ENCODE measurements around the gene CLSTN2.

Gene CLSTN2

GRCh38 chr3:140529096-140529495 lies 594.1 kb downstream of the CLSTN2 start:
- DNase-seq: peak; percentile 29

- DNase-seq: no peak
Observed at GRCh38 chr3:140529558-140529957, 594.6 kb downstream of the CLSTN2 start.

GRCh38 chr3:140530131-140530530 lies 595.1 kb downstream of the CLSTN2 start:
- DNase-seq: no peak

GRCh38 chr3:140530603-140531002 lies 595.6 kb downstream of the CLSTN2 start:
- no peak for DNase-seq

GRCh38 chr3:140532793-140533330 lies 597.9 kb downstream of the CLSTN2 start:
- no peak for DNase-seq

GRCh38 chr3:140536926-140537726 lies 602.1 kb downstream of the CLSTN2 start:
- no peak for DNase-seq

GRCh38 chr3:140537727-140538082 lies 602.7 kb downstream of the CLSTN2 start:
- DNase-seq: no peak

GRCh38 chr3:140540262-140540661 lies 605.3 kb downstream of the CLSTN2 start:
- no peak for DNase-seq

GRCh38 chr3:140541975-140542653 lies 607.1 kb downstream of the CLSTN2 start:
- no peak for DNase-seq

GRCh38 chr3:140545197-140545596 lies 610.2 kb downstream of the CLSTN2 start:
- no peak for DNase-seq

- DNase-seq: no peak
Observed at GRCh38 chr3:140545756-140546155, 610.8 kb downstream of the CLSTN2 start.

GRCh38 chr3:140546649-140547048 lies 611.7 kb downstream of the CLSTN2 start:
- no peak for DNase-seq

- DNase-seq: no peak
Observed at GRCh38 chr3:140552403-140552802, 617.4 kb downstream of the CLSTN2 start.

GRCh38 chr3:140552898-140553297 lies 617.9 kb downstream of the CLSTN2 start:
- no peak for DNase-seq

GRCh38 chr3:140553591-140553990 lies 618.6 kb downstream of the CLSTN2 start:
- no peak for DNase-seq

GRCh38 chr3:140555666-140556065 lies 620.7 kb downstream of the CLSTN2 start:
- DNase-seq: no peak

- no peak for DNase-seq
Observed at GRCh38 chr3:140557476-140557875, 622.5 kb downstream of the CLSTN2 start.

GRCh38 chr3:140559546-140559945 lies 624.6 kb downstream of the CLSTN2 start:
- DNase-seq: no peak

GRCh38 chr3:140563206-140563760 lies 628.3 kb downstream of the CLSTN2 start:
- no peak for DNase-seq

GRCh38 chr3:140568131-140568530 lies 633.1 kb downstream of the CLSTN2 start:
- DNase-seq: no peak

GRCh38 chr3:140568842-140569520 lies 634.0 kb downstream of the CLSTN2 start:
- DNase-seq: no peak

- DNase-seq: no peak
Observed at GRCh38 chr3:140570602-140571001, 635.6 kb downstream of the CLSTN2 start.

- no peak for DNase-seq
Observed at GRCh38 chr3:140571836-140572235, 636.9 kb downstream of the CLSTN2 start.

Data from fibroblast of skin of scalp (primary cell).